HG02571 (cell line): Measurements from ENCODE around the gene KRTAP2-1.
"Not testable (repeated sequence)": the region's sequence is repeated elsewhere in the genome, so short reads cannot be mapped to it uniquely, and the experiment has no call there.

ENCODE experiments used
- ATAC-seq: cut with Tn5 transposase; IDR thresholded peaks from one replicate; pipeline ENCODE4 v1.9.1; 2021; ENCODE audit warnings: mild to moderate bottlenecking, moderate library complexity; ENCODE audit not compliant: unreplicated experiment

KRTAP2-1 gene

GRCh38 chr17:41013606-41014005, 33.5 kb downstream of the KRTAP2-1 start:
- no peak for ATAC-seq

- ATAC-seq = no peak
Observed at GRCh38 chr17:41013181-41013580, 33.9 kb downstream of the KRTAP2-1 start.

GRCh38 chr17:41012326-41013120, 34.6 kb downstream of the KRTAP2-1 start:
- ATAC-seq = no peak

GRCh38 chr17:41010441-41010840, 36.7 kb downstream of the KRTAP2-1 start:
- no peak for ATAC-seq

GRCh38 chr17:41009936-41010335, 37.2 kb downstream of the KRTAP2-1 start:
- no peak for ATAC-seq

- ATAC-seq = no peak
Observed at GRCh38 chr17:41009301-41009760, 37.8 kb downstream of the KRTAP2-1 start.

- no peak for ATAC-seq
Observed at GRCh38 chr17:41008811-41009210, 38.3 kb downstream of the KRTAP2-1 start, which contains the start of gene KRTAP3-1. TSS of gene KRTAP3-1 (minus strand) at chr17:41009128. CDS start at chr17:41009074, 54 bp downstream.

- ATAC-seq = no peak
Observed at GRCh38 chr17:41004397-41004796, 42.7 kb downstream of the KRTAP2-1 start.

- no peak for ATAC-seq
Observed at GRCh38 chr17:41003926-41004325, 43.2 kb downstream of the KRTAP2-1 start.

GRCh38 chr17:41002814-41003213, 44.3 kb downstream of the KRTAP2-1 start:
- ATAC-seq = no peak

GRCh38 chr17:41001795-41002194, 45.3 kb downstream of the KRTAP2-1 start:
- ATAC-seq = no peak

- not testable (repeated sequence) for ATAC-seq
Observed at GRCh38 chr17:40999563-40999962, 47.6 kb downstream of the KRTAP2-1 start, which contains the start of gene KRTAP3-2. TSS of gene KRTAP3-2 (minus strand) at chr17:40999906. CDS start at chr17:40999853, 53 bp downstream.

- ATAC-seq = no peak
Observed at GRCh38 chr17:40997361-40997760, 49.8 kb downstream of the KRTAP2-1 start.

GRCh38 chr17:40996829-40997228, 50.3 kb downstream of the KRTAP2-1 start:
- no peak for ATAC-seq
